Progenitor cell of endocrine pancreas (in vitro differentiated cells): Measurements from ENCODE around the gene BRD8. TPM values are rescaled to one million over a fixed set of nuclear protein-coding genes. Genes with fewer than 3 reads are reported as not detected.
"Not testable (repeated sequence)": the region's sequence is repeated elsewhere in the genome, so short reads cannot be mapped to it uniquely, and the experiment has no call there.

ENCODE experiments used
- DNase-seq: peaks from one replicate; pipeline ENCODE4 v3.0.0; 2021; ENCODE audit warnings: low spot score; ENCODE audit not compliant: unreplicated experiment
- H3K27ac Mint-ChIP-seq: 2 replicates; pipeline ENCODE4 v1.8.0; 2021; ENCODE audit warnings: mild to moderate bottlenecking, moderate library complexity, mixed read lengths
- H3K27me3 Mint-ChIP-seq: 2 replicates; pipeline ENCODE4 v1.8.0; 2021; ENCODE audit warnings: mixed read lengths
- H3K36me3 Mint-ChIP-seq: 2 replicates; pipeline ENCODE4 v1.8.0; 2022; ENCODE audit warnings: mixed read lengths; ENCODE audit not compliant: insufficient read depth
- H3K4me1 Mint-ChIP-seq: 2 replicates; pipeline ENCODE4 v1.8.0; 2021; ENCODE audit warnings: low read depth, mixed read lengths
- H3K4me3 Mint-ChIP-seq: 2 replicates; pipeline ENCODE4 v1.8.0; 2021; ENCODE audit warnings: low read depth, mild to moderate bottlenecking, moderate library complexity, mixed read lengths
- H3K9me3 Mint-ChIP-seq: 2 replicates; pipeline ENCODE4 v1.8.0; 2021; ENCODE audit warnings: low read depth, mixed read lengths
- total RNA-seq: library from RNA; stranded (reverse); gene quantifications from 2 replicates; pipeline ENCODE4 v1.2.1, GENCODE V29; 2021
- TF ChIP-seq, protein P1 (sequence below): fragments of 200-600 bp; sonication (generic); IDR thresholded peaks from one replicate; pipeline ENCODE4 v1.5.0; 2021; ENCODE audit warnings: antibody characterized with exemption, mild to moderate bottlenecking; ENCODE audit not compliant: unreplicated experiment

Gene BRD8
- total RNA-seq, 1 donor from 2014 or later = 151 TPM

DNA sequence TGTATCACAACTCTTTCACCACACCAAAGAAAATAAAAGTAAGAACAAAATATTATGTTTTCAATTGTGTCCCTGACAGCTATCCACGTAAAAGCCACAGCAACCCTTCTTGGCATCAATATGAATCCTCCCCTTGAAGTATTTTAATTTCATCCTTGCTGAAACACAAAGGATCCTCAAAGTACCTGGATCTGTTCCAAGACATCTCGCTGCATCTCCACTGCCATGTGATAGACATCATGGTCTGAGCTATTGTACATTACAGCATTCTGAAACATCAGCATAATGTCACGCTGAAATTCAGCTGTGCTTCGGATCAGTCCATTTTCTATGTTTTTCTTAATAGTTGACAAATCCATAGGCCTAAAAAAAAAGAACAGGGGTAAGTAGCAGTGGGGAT is 17.7 kb downstream of the BRD8 start:
- Mint-ChIP-seq H3K4me1 (no peaks in the 10 kb centered on the region), H3K27ac (no peak overlapping the region), H3K4me3 (no peak overlapping the region), H3K9me3 (no peaks in the 10 kb centered on the region), H3K36me3 (peaks cover 59% of the 10 kb centered on the region), H3K27me3 (no peaks in the 10 kb centered on the region)
- DNase-seq = no peak
- TF ChIP-seq, protein P1, sequence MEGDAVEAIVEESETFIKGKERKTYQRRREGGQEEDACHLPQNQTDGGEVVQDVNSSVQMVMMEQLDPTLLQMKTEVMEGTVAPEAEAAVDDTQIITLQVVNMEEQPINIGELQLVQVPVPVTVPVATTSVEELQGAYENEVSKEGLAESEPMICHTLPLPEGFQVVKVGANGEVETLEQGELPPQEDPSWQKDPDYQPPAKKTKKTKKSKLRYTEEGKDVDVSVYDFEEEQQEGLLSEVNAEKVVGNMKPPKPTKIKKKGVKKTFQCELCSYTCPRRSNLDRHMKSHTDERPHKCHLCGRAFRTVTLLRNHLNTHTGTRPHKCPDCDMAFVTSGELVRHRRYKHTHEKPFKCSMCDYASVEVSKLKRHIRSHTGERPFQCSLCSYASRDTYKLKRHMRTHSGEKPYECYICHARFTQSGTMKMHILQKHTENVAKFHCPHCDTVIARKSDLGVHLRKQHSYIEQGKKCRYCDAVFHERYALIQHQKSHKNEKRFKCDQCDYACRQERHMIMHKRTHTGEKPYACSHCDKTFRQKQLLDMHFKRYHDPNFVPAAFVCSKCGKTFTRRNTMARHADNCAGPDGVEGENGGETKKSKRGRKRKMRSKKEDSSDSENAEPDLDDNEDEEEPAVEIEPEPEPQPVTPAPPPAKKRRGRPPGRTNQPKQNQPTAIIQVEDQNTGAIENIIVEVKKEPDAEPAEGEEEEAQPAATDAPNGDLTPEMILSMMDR = no peak

DNA sequence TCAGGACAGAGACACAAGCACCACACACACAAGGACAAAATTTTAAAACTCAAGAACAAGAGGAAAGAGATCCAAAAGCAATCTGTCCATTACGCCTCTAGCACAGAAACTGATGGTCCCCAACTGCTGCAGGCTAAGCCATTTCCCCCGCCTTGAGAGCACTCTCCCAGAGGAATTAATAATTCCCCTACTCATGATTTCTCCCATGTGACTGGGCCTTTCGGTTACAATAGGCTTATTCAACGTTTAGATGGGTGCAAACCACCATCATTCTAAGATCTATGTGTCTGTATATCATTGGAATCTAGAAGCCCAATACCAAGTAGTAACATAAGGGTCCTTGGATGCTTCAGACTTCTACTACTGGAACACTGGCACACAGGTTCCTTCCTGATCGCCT is 18.8 kb downstream of the BRD8 start:
- Mint-ChIP-seq H3K4me1 (no peaks in the 10 kb centered on the region), H3K9me3 (no peaks in the 10 kb centered on the region), H3K4me3 (no peak overlapping the region), H3K36me3 (peaks cover 52% of the 10 kb centered on the region), H3K27ac (no peak overlapping the region), H3K27me3 (no peaks in the 10 kb centered on the region)
- no peak for DNase-seq
- TF ChIP-seq, protein P1 = no peak

DNA sequence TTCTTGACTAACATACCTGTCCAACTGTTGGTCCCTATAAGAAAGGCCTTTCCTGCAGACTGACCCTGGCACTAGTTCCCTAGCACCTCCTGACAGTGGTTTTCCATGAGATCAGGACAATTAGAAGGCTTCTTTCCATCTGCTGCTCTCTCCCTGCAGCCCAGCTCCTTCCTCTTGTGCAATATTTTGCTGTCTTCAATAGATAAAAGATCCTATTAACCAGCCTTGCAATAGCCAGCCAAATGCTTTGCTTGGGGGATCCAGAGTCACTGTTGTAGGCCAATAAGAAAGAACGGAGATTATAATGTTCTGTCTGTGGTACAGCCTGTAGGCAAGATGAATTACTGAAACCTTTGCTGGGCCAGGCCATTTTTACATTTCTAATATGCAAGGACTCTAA is 20.8 kb downstream of the BRD8 start:
- H3K4me1 Mint-ChIP-seq = no peaks in the 10 kb centered on the region
- no peaks in the 10 kb centered on the region for H3K9me3 Mint-ChIP-seq
- H3K4me3 Mint-ChIP-seq = no peak overlapping the region
- no peaks in the 10 kb centered on the region for H3K27me3 Mint-ChIP-seq
- H3K27ac Mint-ChIP-seq = no peak overlapping the region
- TF ChIP-seq, protein P1 = no peak
- H3K36me3 Mint-ChIP-seq = peaks cover 37% of the 10 kb centered on the region
- no peak for DNase-seq

DNA sequence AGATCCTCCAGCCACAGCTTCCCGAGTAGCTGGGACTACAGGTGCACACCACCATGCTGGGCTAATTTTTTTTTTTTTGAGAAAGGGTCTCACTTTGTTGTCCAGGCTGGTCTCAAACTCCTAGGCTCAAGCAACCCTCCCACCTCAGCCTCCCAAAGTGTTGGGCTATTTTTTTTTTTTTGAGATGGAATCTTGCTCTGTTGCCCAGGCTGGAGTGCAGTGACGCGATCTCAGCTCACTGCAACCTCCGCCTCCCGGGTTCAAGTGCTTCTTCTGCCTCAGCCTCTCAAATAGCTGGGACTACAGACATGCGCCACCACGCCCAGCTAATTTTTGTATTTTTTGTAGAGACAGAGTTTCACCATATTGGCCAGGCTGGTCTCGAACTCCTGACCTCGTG is 22.5 kb downstream of the BRD8 start:
- not testable (repeated sequence) for H3K9me3 Mint-ChIP-seq, H3K27ac Mint-ChIP-seq, DNase-seq, H3K4me1 Mint-ChIP-seq, H3K27me3 Mint-ChIP-seq, H3K4me3 Mint-ChIP-seq
- peaks cover 32% of the 10 kb centered on the region for H3K36me3 Mint-ChIP-seq

DNA sequence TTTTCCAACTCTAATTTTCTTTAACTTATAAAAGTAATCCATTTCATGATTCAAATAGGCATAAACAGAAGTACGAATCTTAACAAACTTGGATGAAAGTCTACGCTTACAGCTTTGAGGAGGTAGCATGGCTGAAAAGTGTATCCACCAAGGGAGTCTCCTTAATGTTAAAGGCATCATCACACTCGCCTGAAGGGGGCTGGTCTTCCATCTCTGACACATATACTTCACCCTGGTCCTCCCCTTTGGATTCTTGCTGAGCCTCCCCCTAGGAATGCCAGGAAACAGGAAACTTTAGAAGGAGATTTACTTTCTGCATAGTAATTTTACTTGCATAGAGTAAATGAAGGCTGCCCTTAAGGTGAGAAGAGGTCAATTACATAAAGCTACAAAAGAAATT is 28.9 kb downstream of the BRD8 start:
- no peaks in the 10 kb centered on the region for H3K36me3 Mint-ChIP-seq
- TF ChIP-seq, protein P1 = no peak

DNA sequence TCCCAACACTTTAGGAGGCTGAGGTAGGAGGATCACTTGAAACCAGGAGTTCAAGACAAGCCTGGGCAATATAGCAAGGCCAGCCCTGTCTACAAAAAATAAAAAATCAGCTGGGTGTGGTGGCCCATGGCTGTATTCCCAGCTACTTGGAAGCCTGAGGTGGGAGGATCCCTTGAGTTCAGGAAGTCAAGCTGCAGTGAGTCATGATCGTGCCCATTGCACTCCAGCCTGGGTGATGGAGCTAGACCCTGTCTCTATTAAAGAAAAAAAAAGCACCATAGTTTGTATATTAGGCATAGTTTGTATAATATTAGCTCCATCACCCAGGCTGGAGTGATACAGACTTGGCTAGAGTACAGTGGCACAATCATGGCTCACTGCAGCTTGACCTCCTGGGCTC is 29.6 kb downstream of the BRD8 start:
- no peaks in the 10 kb centered on the region for H3K36me3 Mint-ChIP-seq
- H3K27ac Mint-ChIP-seq = no peak overlapping the region
- no peak overlapping the region for H3K4me3 Mint-ChIP-seq
- no peaks in the 10 kb centered on the region for H3K27me3 Mint-ChIP-seq
- TF ChIP-seq, protein P1 = no peak
- H3K9me3 Mint-ChIP-seq = no peaks in the 10 kb centered on the region
- DNase-seq = no peak
- H3K4me1 Mint-ChIP-seq = no peaks in the 10 kb centered on the region

More for the DNA sequence above, 28.9 kb downstream of the BRD8 start:
- DNase-seq = no peak
- no peak overlapping the region for H3K4me3 Mint-ChIP-seq
- no peak overlapping the region for H3K27ac Mint-ChIP-seq
- H3K27me3 Mint-ChIP-seq = no peaks in the 10 kb centered on the region
- H3K9me3 Mint-ChIP-seq = no peaks in the 10 kb centered on the region
- no peaks in the 10 kb centered on the region for H3K4me1 Mint-ChIP-seq

DNA sequence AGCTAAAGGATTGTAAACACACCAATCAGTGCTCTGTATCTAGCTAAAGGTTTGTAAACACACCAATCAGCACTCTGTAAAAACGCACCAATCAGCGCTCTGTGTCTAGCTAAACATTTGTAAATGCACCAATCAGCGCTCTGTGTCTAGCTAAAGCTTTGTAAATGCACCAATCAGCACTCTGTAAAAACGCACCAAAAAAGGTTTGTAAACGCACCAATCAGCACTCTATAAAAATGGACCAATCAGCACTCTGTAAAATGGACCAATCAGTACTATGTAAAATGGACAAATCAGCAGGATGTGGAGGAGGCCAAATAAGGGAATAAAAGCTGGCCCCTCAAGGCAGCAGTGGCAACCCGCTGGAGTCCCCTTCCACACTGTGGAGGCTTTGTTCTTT is 34.9 kb downstream of the BRD8 start:
- H3K4me1 Mint-ChIP-seq, DNase-seq, H3K27me3 Mint-ChIP-seq, H3K9me3 Mint-ChIP-seq, H3K27ac Mint-ChIP-seq, H3K36me3 Mint-ChIP-seq, H3K4me3 Mint-ChIP-seq: not testable (repeated sequence)
